Breast epithelium (tissue), 4 donors: ENCODE results near the gene ZNF208. TPM values are rescaled to one million over a fixed set of nuclear protein-coding genes. Genes with fewer than 3 reads are reported as not detected.

ENCODE experiments used
- DNase-seq, 2 donors: peaks; one replicate each; pipeline ENCODE4 v3.0.0-alpha.2; 2019; ENCODE audit warnings: low spot score in 2 of 2
- H3K27ac ChIP-seq, 2 donors: fragments of 200-600 bp; sonication (generic) in 1 of 2; one replicate each; pipeline ENCODE4 v1.5.1; 2016 to 2019; ENCODE audit warnings: mild to moderate bottlenecking in 1 of 2
- H3K27me3 ChIP-seq, 2 donors: fragments of 200-600 bp; sonication (generic) in 1 of 2; one replicate each; pipeline versions ENCODE4 v1.5.1 to v1.6.0; 2017 to 2019; ENCODE audit warnings: control low read depth in 1 of 2, mild to moderate bottlenecking in 1 of 2
- H3K36me3 ChIP-seq: fragments of 200-600 bp; one replicate; pipeline ENCODE4 v1.5.1; 2019
- H3K4me1 ChIP-seq, 2 donors: fragments of 200-600 bp; sonication (generic); one replicate each; pipeline ENCODE4 v1.5.1; 2016 to 2019; ENCODE audit warnings: control low read depth in 1 of 2
- H3K4me3 ChIP-seq, 3 donors: fragments of 200-600 bp; sonication (generic); 1 replicate in 2 of 3; 2 replicates in 1 of 3; pipeline ENCODE4 v1.5.1; 2016 to 2019; ENCODE audit warnings: mild to moderate bottlenecking in 3 of 3, moderate library complexity in 2 of 3
- H3K9me3 ChIP-seq, 2 donors: fragments of 200-600 bp; sonication (generic) in 1 of 2; one replicate each; pipeline ENCODE4 v1.5.1; 2016 to 2019; ENCODE audit warnings: control low read depth in 1 of 2
- POLR2A ChIP-seq: fragments of 450-650 bp; IDR thresholded peaks from one replicate; pipeline ENCODE4 v1.6.1; 2016; ENCODE audit warnings: antibody characterized with exemption, mild to moderate bottlenecking, moderate library complexity
- POLR2AphosphoS5 ChIP-seq, 3 donors: sonication (generic); formaldehyde crosslinking; IDR thresholded peaks; one replicate each; pipeline ENCODE4 v1.6.1; 2017; ENCODE audit warnings: antibody characterized with exemption in 3 of 3
- intact Hi-C: fragments of 100-400 bp; cut with DNase I; formaldehyde crosslinking; loops from one replicate; pipeline ENCODE4 v1.15.1; 2023; ENCODE audit warnings: low total_unique reads
- total RNA-seq, 3 donors: library from RNA; depleted of rRNA; stranded (reverse); fragments of >200 nt; gene quantifications; one replicate each; pipeline ENCODE4 v1.1.0, GENCODE V29; 2016
- TF ChIP-seq, protein P1 (sequence below), 3 donors: fragments of 450-650 bp; IDR thresholded peaks; one replicate each; pipeline ENCODE4 v1.5.1; 2016 to 2017; ENCODE audit warnings: antibody characterized with exemption in 3 of 3, mild to moderate bottlenecking in 3 of 3, moderate library complexity in 3 of 3

ZNF208 gene
- total RNA-seq, 3 donors from 2014 or later, result 4.0 to 57.7 (median 13.8) TPM

- no peak for DNase-seq
- no peaks in the 10 kb centered on the region for H3K36me3 ChIP-seq
- no peaks in the 10 kb centered on the region for H3K27me3 ChIP-seq
- no peaks in the 10 kb centered on the region for H3K4me1 ChIP-seq
- TF ChIP-seq, protein P1, sequence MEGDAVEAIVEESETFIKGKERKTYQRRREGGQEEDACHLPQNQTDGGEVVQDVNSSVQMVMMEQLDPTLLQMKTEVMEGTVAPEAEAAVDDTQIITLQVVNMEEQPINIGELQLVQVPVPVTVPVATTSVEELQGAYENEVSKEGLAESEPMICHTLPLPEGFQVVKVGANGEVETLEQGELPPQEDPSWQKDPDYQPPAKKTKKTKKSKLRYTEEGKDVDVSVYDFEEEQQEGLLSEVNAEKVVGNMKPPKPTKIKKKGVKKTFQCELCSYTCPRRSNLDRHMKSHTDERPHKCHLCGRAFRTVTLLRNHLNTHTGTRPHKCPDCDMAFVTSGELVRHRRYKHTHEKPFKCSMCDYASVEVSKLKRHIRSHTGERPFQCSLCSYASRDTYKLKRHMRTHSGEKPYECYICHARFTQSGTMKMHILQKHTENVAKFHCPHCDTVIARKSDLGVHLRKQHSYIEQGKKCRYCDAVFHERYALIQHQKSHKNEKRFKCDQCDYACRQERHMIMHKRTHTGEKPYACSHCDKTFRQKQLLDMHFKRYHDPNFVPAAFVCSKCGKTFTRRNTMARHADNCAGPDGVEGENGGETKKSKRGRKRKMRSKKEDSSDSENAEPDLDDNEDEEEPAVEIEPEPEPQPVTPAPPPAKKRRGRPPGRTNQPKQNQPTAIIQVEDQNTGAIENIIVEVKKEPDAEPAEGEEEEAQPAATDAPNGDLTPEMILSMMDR (IDR thresholded peaks at IDR 0.05), result no peak
- TF ChIP-seq POLR2A (no peak), POLR2AphosphoS5 (IDR thresholded peaks at IDR 0.05) (no peak)
- no peak overlapping the region for H3K27ac ChIP-seq
- intact Hi-C loops, result no loop called here
- H3K9me3 ChIP-seq, result peaks cover 66 to 100% of the 10 kb centered on the region in 2 donors
- H3K4me3 ChIP-seq, result no peak overlapping the region
Observed at GRCh38 chr19:21970466-21970865, 40.3 kb downstream of the ZNF208 start.

DNA sequence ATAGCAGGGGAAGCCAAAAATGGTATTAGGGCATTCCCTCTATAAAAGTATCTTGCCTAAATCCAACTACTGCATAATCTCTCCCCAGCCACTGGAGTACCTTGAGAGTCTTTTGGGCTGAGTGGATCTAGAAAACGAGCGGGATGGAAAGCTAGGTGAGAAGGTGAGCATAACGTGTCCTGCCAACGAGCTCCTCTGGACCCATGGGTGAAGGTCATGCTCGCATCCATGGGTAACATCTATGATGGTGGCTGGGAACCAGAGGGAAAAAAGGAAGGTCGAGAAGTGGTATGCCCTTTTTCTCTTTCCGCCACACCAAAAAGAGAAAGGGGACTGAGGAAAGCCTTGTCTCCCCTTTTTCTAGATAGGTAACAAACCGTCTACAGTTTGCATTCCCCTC lies 63.0 kb downstream of the ZNF208 start:
- H3K9me3 ChIP-seq, result peaks cover 51 to 98% of the 10 kb centered on the region in 2 donors
- DNase-seq, result no peak
- H3K4me1 ChIP-seq, result no peaks in the 10 kb centered on the region
- H3K27me3 ChIP-seq, result no peaks in the 10 kb centered on the region
- intact Hi-C loops, result no loop called here
- H3K4me3 ChIP-seq, result no peak overlapping the region
- H3K36me3 ChIP-seq, result no peaks in the 10 kb centered on the region
- H3K27ac ChIP-seq, result no peak overlapping the region
- TF ChIP-seq POLR2AphosphoS5 (IDR thresholded peaks at IDR 0.05), result no peak
- TF ChIP-seq POLR2A, result no peak
- TF ChIP-seq, protein P1 (IDR thresholded peaks at IDR 0.05), result no peak

GRCh38 chr19:21940684-21941083 lies 70.1 kb downstream of the ZNF208 start:
- no peaks in the 10 kb centered on the region for H3K4me1 ChIP-seq
- intact Hi-C loops, result no loop called here
- TF ChIP-seq POLR2AphosphoS5 (IDR thresholded peaks at IDR 0.05) (no peak), POLR2A (no peak)
- TF ChIP-seq, protein P1 (IDR thresholded peaks at IDR 0.05), result no peak
- no peak overlapping the region for H3K4me3 ChIP-seq
- no peaks in the 10 kb centered on the region for H3K36me3 ChIP-seq
- no peak for DNase-seq
- no peak overlapping the region for H3K27ac ChIP-seq
- H3K9me3 ChIP-seq, result peaks cover 9 to 72% of the 10 kb centered on the region in 2 donors
- H3K27me3 ChIP-seq, result no peaks in the 10 kb centered on the region

DNA sequence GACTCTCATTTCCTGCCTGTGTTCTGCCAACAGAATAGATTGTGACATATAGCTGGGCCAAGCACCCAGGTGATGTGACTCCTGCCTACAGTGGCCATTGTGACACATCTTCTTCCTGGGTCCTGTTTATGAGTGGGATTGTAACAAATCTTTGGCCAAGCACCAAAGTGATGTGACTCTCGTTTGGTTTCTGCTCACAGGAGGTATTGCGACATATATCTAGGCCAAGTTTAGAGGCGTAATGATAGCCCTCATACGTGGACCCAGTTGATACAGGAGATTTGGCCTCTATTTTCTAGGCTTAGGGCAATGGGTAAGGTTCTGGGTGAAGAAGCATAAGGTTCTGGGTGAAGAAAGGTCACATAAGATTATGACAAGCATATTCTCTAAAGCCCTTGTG lies 76.2 kb downstream of the ZNF208 start:
- intact Hi-C loops, result no loop called here
- no peak overlapping the region for H3K27ac ChIP-seq
- no peaks in the 10 kb centered on the region for H3K4me1 ChIP-seq
- H3K4me3 ChIP-seq, result no peak overlapping the region
- TF ChIP-seq POLR2A (no peak), POLR2AphosphoS5 (IDR thresholded peaks at IDR 0.05) (no peak)
- TF ChIP-seq, protein P1 (IDR thresholded peaks at IDR 0.05), result no peak
- peaks cover 0 to 34% of the 10 kb centered on the region in 2 donors for H3K9me3 ChIP-seq
- no peaks in the 10 kb centered on the region for H3K36me3 ChIP-seq
- no peak for DNase-seq
- H3K27me3 ChIP-seq, result no peaks in the 10 kb centered on the region

DNA sequence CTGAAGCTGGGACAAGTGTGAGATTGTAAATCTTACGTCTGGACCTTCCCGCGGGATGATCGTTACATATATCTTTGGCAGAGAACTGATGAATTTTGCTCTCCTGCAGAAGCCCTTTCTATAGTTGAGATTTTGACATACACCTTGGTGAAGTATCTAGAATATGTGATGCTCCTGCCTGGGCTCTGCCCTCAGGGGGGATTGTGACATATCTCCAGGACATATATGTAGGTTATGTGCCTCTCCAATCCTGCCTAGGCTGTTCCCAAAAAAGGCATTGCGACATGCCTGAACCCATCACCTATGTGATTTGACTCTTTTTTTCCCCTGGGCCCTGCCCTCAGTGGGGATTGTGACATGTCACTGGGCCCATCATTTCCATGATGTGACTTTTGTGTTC lies 76.6 kb downstream of the ZNF208 start:
- Histone ChIP-seq H3K27ac (no peak overlapping the region), H3K4me1 (no peaks in the 10 kb centered on the region), H3K36me3 (no peaks in the 10 kb centered on the region), H3K27me3 (no peaks in the 10 kb centered on the region), H3K4me3 (no peak overlapping the region), H3K9me3 (peaks cover 0 to 29% of the 10 kb centered on the region in 2 donors)
- intact Hi-C loops, result no loop called here
- no peak for DNase-seq
- TF ChIP-seq POLR2A, result no peak
- TF ChIP-seq, protein P1 (IDR thresholded peaks at IDR 0.05), result no peak
- no peak for TF ChIP-seq POLR2AphosphoS5 (IDR thresholded peaks at IDR 0.05)
